GM20431 (cell line): ENCODE results near the gene SREBF1.

Experiments
- in situ Hi-C: fragments of 300-500 bp; cut with MseI, MboI; formaldehyde crosslinking; loops from one replicate; pipeline ENCODE4 v1.15.0; 2020; ENCODE audit warnings: low sequenced_read_pairs; ENCODE audit not compliant: unreplicated experiment

The SREBF1 gene

GRCh38 chr17:17836818-17837379 lies at the start of gene SREBF1:
Gene SREBF1, minus strand, starts transcription at chr17:17836986. Its CDS starts 169 bp downstream, at chr17:17836817.
- in situ Hi-C loops: no loop called here

GRCh38 chr17:17886226-17886625 lies 49.4 kb upstream of the SREBF1 start:
- in situ Hi-C loops: no loop called here

GRCh38 chr17:17884391-17885357 lies 47.9 kb upstream of the SREBF1 start:
- in situ Hi-C loops: no loop called here

- in situ Hi-C loops: no loop called here
Observed at GRCh38 chr17:17883801-17884200, 47.0 kb upstream of the SREBF1 start.

GRCh38 chr17:17882082-17882581 lies 45.3 kb upstream of the SREBF1 start:
- in situ Hi-C loops: no loop called here

GRCh38 chr17:17880577-17881196 lies 43.9 kb upstream of the SREBF1 start:
- in situ Hi-C loops: no loop called here

- in situ Hi-C loops: no loop called here
Observed at GRCh38 chr17:17877529-17878358, 41.0 kb upstream of the SREBF1 start.

- in situ Hi-C loops: no loop called here
Observed at GRCh38 chr17:17876959-17877528, 40.3 kb upstream of the SREBF1 start.

GRCh38 chr17:17874478-17874877 lies 37.7 kb upstream of the SREBF1 start:
- in situ Hi-C loops: no loop called here

GRCh38 chr17:17873450-17873991 lies 36.7 kb upstream of the SREBF1 start:
- in situ Hi-C loops: no loop called here

GRCh38 chr17:17872547-17873345 lies 36.0 kb upstream of the SREBF1 start:
- in situ Hi-C loops: no loop called here

GRCh38 chr17:17871913-17872312 lies 35.1 kb upstream of the SREBF1 start:
- in situ Hi-C loops: no loop called here

- in situ Hi-C loops: no loop called here
Observed at GRCh38 chr17:17870247-17870646, 33.5 kb upstream of the SREBF1 start.

- in situ Hi-C loops: no loop called here
Observed at GRCh38 chr17:17868641-17869522, 32.1 kb upstream of the SREBF1 start.

GRCh38 chr17:17866897-17867296 lies 30.1 kb upstream of the SREBF1 start:
- in situ Hi-C loops: no loop called here

- in situ Hi-C loops: no loop called here
Observed at GRCh38 chr17:17866425-17866824, 29.6 kb upstream of the SREBF1 start.

GRCh38 chr17:17865035-17865434 lies 28.2 kb upstream of the SREBF1 start:
- in situ Hi-C loops: no loop called here

- in situ Hi-C loops: no loop called here
Observed at GRCh38 chr17:17860766-17861107, 24.0 kb upstream of the SREBF1 start.
